HUDEP-2 (cell line): ENCODE results near the gene CEND1.

Experiments
- DNase-seq, 76 experiments: peaks; one replicate each; lab custom pipeline; 2025; ENCODE audit not compliant: unreplicated experiment in 76 of 76; lab: John Stamatoyannopoulos, UW

CEND1 gene

DNA sequence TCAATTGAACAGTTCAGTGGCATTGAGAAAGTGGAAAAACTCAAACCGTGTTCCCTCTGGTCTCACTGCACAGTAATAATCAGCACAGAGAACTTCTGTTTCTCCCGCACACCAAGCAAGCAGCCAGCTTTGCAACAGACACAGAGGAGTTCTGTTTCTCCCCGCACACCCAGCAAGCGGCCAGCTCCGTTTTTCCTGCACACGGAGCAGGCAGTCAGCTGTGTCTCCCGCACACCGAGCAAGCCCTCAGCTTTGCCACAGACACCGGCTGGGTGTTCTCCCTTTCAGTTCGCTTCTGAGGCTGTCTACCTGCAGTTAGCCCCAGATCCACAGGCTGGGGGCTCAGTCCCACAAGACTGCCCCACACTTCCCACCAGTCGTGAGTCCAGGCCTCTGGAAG is 52.5 kb downstream of the CEND1 start:
- DNase-seq: no peak
